IMR-90 (cell line): ENCODE results near the gene FDCSP.
"Not testable (repeated sequence)": the region's sequence is repeated elsewhere in the genome, so short reads cannot be mapped to it uniquely, and the experiment has no call there.

ENCODE experiments used
- CHD1 ChIP-seq: IDR thresholded peaks from 2 replicates; pipeline ENCODE4 v1.6.1; 2012; ENCODE audit warnings: low read depth, low read length, improper control_type of control experiment
- CTCF ChIP-seq: conservative IDR thresholded peaks from 2 replicates; pipeline ENCODE4 v1.5.1; 2012; ENCODE audit warnings: mild to moderate bottlenecking, low read depth, low read length, improper control_type of control experiment
- POLR2A ChIP-seq: IDR thresholded peaks from 2 replicates; pipeline ENCODE4 v1.6.1; 2012; ENCODE audit warnings: mild to moderate bottlenecking, low read depth, low read length
- SMC3 ChIP-seq: fragments of 150-350 bp; IDR thresholded peaks from 2 replicates; pipeline ENCODE4 v1.6.1; 2016; ENCODE audit warnings: low read depth, mild to moderate bottlenecking, antibody characterized with exemption, low read length, moderate library complexity

- not testable (repeated sequence) for TF ChIP-seq CTCF, SMC3, CHD1, POLR2A
Measured at GRCh38 chr4:70242297-70242696, 16.4 kb downstream of the FDCSP start, which contains the start of gene CSN3.
